HG02623 (cell line): ENCODE data around the gene ZC3H12C.
"Not testable (repeated sequence)": the region's sequence is repeated elsewhere in the genome, so short reads cannot be mapped to it uniquely, and the experiment has no call there.

ENCODE experiments used
- ATAC-seq: cut with Tn5 transposase; IDR thresholded peaks from one replicate; pipeline ENCODE4 v1.9.1; 2021; ENCODE audit warnings: moderate library complexity; ENCODE audit not compliant: unreplicated experiment

The ZC3H12C gene

GRCh38 chr11:110208678-110209312 is 115.6 kb downstream of the ZC3H12C start:
- not testable (repeated sequence) for ATAC-seq

DNA sequence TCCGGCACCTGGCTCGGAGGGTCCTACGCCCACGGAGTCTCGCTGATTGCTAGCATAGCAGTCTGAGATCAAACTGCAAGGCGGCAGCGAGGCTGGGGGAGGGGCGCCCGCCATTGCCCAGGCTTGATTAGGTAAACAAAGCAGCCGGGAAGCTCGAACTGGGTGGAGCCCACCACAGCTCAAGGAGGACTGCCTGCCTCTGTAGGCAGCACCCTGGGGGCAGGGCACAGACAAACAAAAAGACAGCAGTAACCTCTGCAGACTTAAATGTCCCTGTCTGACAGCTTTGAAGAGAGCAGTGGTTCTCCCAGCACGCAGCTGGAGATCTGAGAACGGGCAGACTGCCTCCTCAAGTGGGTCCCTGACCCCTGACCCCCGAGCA is 116.1 kb downstream of the ZC3H12C start:
- not testable (repeated sequence) for ATAC-seq

- no peak for ATAC-seq
These were observed 124.2 kb downstream of the ZC3H12C start for GRCh38 chr11:110217223-110217877.

- no peak for ATAC-seq
These were observed 124.7 kb downstream of the ZC3H12C start for GRCh38 chr11:110217936-110218335.

GRCh38 chr11:110219006-110219785 is 126.0 kb downstream of the ZC3H12C start:
- ATAC-seq: no peak
